Measurements from ENCODE around the gene DIABLO. TPM values are rescaled to one million over a fixed set of nuclear protein-coding genes. Genes with fewer than 3 reads are reported as not detected.
"Not testable (repeated sequence)": the region's sequence is repeated elsewhere in the genome, so short reads cannot be mapped to it uniquely, and the experiment has no call there.

The DIABLO gene
- total RNA-seq, 2 donors from 2014 or later, result 77.5 to 81.0 TPM

GRCh38 chr12:122266230-122266901, 40.5 kb upstream of the DIABLO start, which contains the start of gene VPS33A:
Gene VPS33A (minus strand): TSS chr12:122266494. CDS start chr12:122266408, 86 bp downstream.
- peaks cover 3% of the 10 kb centered on the region for H3K4me1 Mint-ChIP-seq
- Histone ChIP-seq H3K4me3 (ENCODE audit: low read length) (peak within 1 kb of the TSS; percentile 87), H3K27me3 (ENCODE audit: control insufficient read depth, insufficient read depth, low read length, poor library complexity, severe bottlenecking) (no peaks in the 10 kb centered on the region), H3K4me1 (ENCODE audit: control insufficient read depth, insufficient read depth, low read length) (no peaks in the 10 kb centered on the region), H3K9ac (ENCODE audit: extremely low read depth, low read length, poor library complexity, severe bottlenecking) (peak within 1 kb of the TSS; percentile 98), H3K9me3 (ENCODE audit: control insufficient read depth, low read length) (no peaks in the 10 kb centered on the region), H3K27ac (ENCODE audit: low read depth, low read length) (peak within 1 kb of the TSS; percentile 86), H3K36me3 (ENCODE audit: control insufficient read depth, insufficient read depth, low read length) (peaks cover 19% of the 10 kb centered on the region)
- H3K27ac Mint-ChIP-seq, result peak within 1 kb of the TSS; percentile 97
- H3K9me3 Mint-ChIP-seq, result no peaks in the 10 kb centered on the region
- TF ChIP-seq CTCF (conservative IDR thresholded peaks at IDR 0.05), result no peak
- DNase-seq, result peak; percentile 100
- WGBS, 2 experiments (ENCODE audit: insufficient coverage in 1 of 2, insufficient read length in 1 of 2), result 0% methylated on average over 31 to 56 of the region's 56 CpGs
- H3K27me3 Mint-ChIP-seq (ENCODE audit: insufficient read depth), result peaks cover 2% of the 10 kb centered on the region
- H3K4me3 Mint-ChIP-seq, result peak within 1 kb of the TSS; percentile 96
- peaks cover 22% of the 10 kb centered on the region for H3K36me3 Mint-ChIP-seq (ENCODE audit: low read depth)

- no peaks in the 10 kb centered on the region for H3K9me3 Mint-ChIP-seq
- no peaks in the 10 kb centered on the region for H3K4me1 ChIP-seq (ENCODE audit: control insufficient read depth, insufficient read depth, low read length)
- peak overlapping the region; percentile 98 for H3K9ac ChIP-seq (ENCODE audit: extremely low read depth, low read length, poor library complexity, severe bottlenecking)
- peaks cover 26% of the 10 kb centered on the region for H3K36me3 Mint-ChIP-seq (ENCODE audit: low read depth)
- DNase-seq, result no peak
- no peaks in the 10 kb centered on the region for H3K27me3 ChIP-seq (ENCODE audit: control insufficient read depth, insufficient read depth, low read length, poor library complexity, severe bottlenecking)
- peaks cover 3% of the 10 kb centered on the region for H3K4me1 Mint-ChIP-seq
- peak overlapping the region; percentile 65 for H3K27ac ChIP-seq (ENCODE audit: low read depth, low read length)
- 0 to 1% methylated on average over 15 to 17 of the region's 17 CpGs for WGBS, 2 experiments (ENCODE audit: insufficient coverage in 1 of 2, insufficient read length in 1 of 2)
- no peaks in the 10 kb centered on the region for H3K9me3 ChIP-seq (ENCODE audit: control insufficient read depth, low read length)
- peaks cover 2% of the 10 kb centered on the region for H3K27me3 Mint-ChIP-seq (ENCODE audit: insufficient read depth)
- peak overlapping the region; percentile 97 for H3K27ac Mint-ChIP-seq
- TF ChIP-seq CTCF (conservative IDR thresholded peaks at IDR 0.05), result no peak
- peaks cover 23% of the 10 kb centered on the region for H3K36me3 ChIP-seq (ENCODE audit: control insufficient read depth, insufficient read depth, low read length)
- H3K4me3 Mint-ChIP-seq, result peak overlapping the region; percentile 96
- H3K4me3 ChIP-seq (ENCODE audit: low read length), result peak overlapping the region; percentile 87
These were observed 40.0 kb upstream of the DIABLO start for GRCh38 chr12:122265886-122266229.

- H3K27ac Mint-ChIP-seq, result peak overlapping the region; percentile 97
These were observed 39.6 kb upstream of the DIABLO start for GRCh38 chr12:122265476-122265875.

GRCh38 chr12:122260735-122261134, 34.9 kb upstream of the DIABLO start:
- not testable (repeated sequence) for H3K9me3 Mint-ChIP-seq, H3K4me1 Mint-ChIP-seq
- peaks cover 52% of the 10 kb centered on the region for H3K36me3 ChIP-seq (ENCODE audit: control insufficient read depth, insufficient read depth, low read length)

More at GRCh38 chr12:122265476-122265875, 39.6 kb upstream of the DIABLO start:
- peak overlapping the region; percentile 98 for H3K9ac ChIP-seq (ENCODE audit: extremely low read depth, low read length, poor library complexity, severe bottlenecking)
- no peaks in the 10 kb centered on the region for H3K27me3 ChIP-seq (ENCODE audit: control insufficient read depth, insufficient read depth, low read length, poor library complexity, severe bottlenecking)
- peaks cover 26% of the 10 kb centered on the region for H3K36me3 ChIP-seq (ENCODE audit: control insufficient read depth, insufficient read depth, low read length)
- peak overlapping the region; percentile 96 for H3K4me3 Mint-ChIP-seq
- H3K27me3 Mint-ChIP-seq (ENCODE audit: insufficient read depth), result peaks cover 2% of the 10 kb centered on the region
- WGBS, 2 experiments (ENCODE audit: insufficient coverage in 1 of 2, insufficient read length in 1 of 2), result 35% methylated on average over 1 of the region's 1 CpG; no CpG with 5 or more reads in 1 of the 2 experiments
- no peaks in the 10 kb centered on the region for H3K4me1 ChIP-seq (ENCODE audit: control insufficient read depth, insufficient read depth, low read length)
- no peaks in the 10 kb centered on the region for H3K9me3 Mint-ChIP-seq
- no peak for TF ChIP-seq CTCF (conservative IDR thresholded peaks at IDR 0.05)
- H3K36me3 Mint-ChIP-seq (ENCODE audit: low read depth), result peaks cover 27% of the 10 kb centered on the region
- no peak for DNase-seq
- H3K4me3 ChIP-seq (ENCODE audit: low read length), result peak overlapping the region; percentile 87
- no peak overlapping the region for H3K27ac ChIP-seq (ENCODE audit: low read depth, low read length)
- peaks cover 3% of the 10 kb centered on the region for H3K4me1 Mint-ChIP-seq
- no peaks in the 10 kb centered on the region for H3K9me3 ChIP-seq (ENCODE audit: control insufficient read depth, low read length)

GRCh38 chr12:122258939-122259338, 33.1 kb upstream of the DIABLO start:
- not testable (repeated sequence) for H3K9me3 ChIP-seq (ENCODE audit: control insufficient read depth, low read length); H3K4me1 Mint-ChIP-seq; H3K27me3 Mint-ChIP-seq (ENCODE audit: insufficient read depth); H3K9ac ChIP-seq (ENCODE audit: extremely low read depth, low read length, poor library complexity, severe bottlenecking); H3K4me1 ChIP-seq (ENCODE audit: control insufficient read depth, insufficient read depth, low read length); H3K27me3 ChIP-seq (ENCODE audit: control insufficient read depth, insufficient read depth, low read length, poor library complexity, severe bottlenecking); H3K4me3 Mint-ChIP-seq; H3K9me3 Mint-ChIP-seq; H3K27ac ChIP-seq (ENCODE audit: low read depth, low read length); H3K4me3 ChIP-seq (ENCODE audit: low read length); DNase-seq; H3K27ac Mint-ChIP-seq
- 89 to 100% methylated on average over 1 to 4 of the region's 4 CpGs for WGBS, 2 experiments (ENCODE audit: insufficient coverage in 1 of 2, insufficient read length in 1 of 2)
- H3K36me3 Mint-ChIP-seq (ENCODE audit: low read depth), result peaks cover 57% of the 10 kb centered on the region
- H3K36me3 ChIP-seq (ENCODE audit: control insufficient read depth, insufficient read depth, low read length), result peaks cover 54% of the 10 kb centered on the region

More at GRCh38 chr12:122260735-122261134, 34.9 kb upstream of the DIABLO start:
- whole genome bisulfite sequencing, 2 experiments (ENCODE audit: insufficient coverage in 1 of 2, insufficient read length in 1 of 2), result 93 to 94% methylated on average over 10 to 13 of the region's 14 CpGs
- DNase-seq; H3K4me1 ChIP-seq (ENCODE audit: control insufficient read depth, insufficient read depth, low read length); H3K4me3 Mint-ChIP-seq; H3K4me3 ChIP-seq (ENCODE audit: low read length); H3K9ac ChIP-seq (ENCODE audit: extremely low read depth, low read length, poor library complexity, severe bottlenecking); H3K27ac ChIP-seq (ENCODE audit: low read depth, low read length); H3K9me3 ChIP-seq (ENCODE audit: control insufficient read depth, low read length); H3K27me3 ChIP-seq (ENCODE audit: control insufficient read depth, insufficient read depth, low read length, poor library complexity, severe bottlenecking); H3K27ac Mint-ChIP-seq; H3K27me3 Mint-ChIP-seq (ENCODE audit: insufficient read depth): not testable (repeated sequence)
- H3K36me3 Mint-ChIP-seq (ENCODE audit: low read depth), result peaks cover 55% of the 10 kb centered on the region

All from endodermal cell (in vitro differentiated cells).